ENCODE measurements around the gene TWIST1.

The TWIST1 gene

GRCh38 chr7:19094138-19094537, 23.3 kb downstream of the TWIST1 start:
- DNase-seq = no peak

- no peak for DNase-seq
Observed at GRCh38 chr7:19091550-19092200, 25.8 kb downstream of the TWIST1 start.

- no peak for DNase-seq
Observed at GRCh38 chr7:19090526-19090925, 26.9 kb downstream of the TWIST1 start.

GRCh38 chr7:19089797-19090196, 27.6 kb downstream of the TWIST1 start:
- DNase-seq = no peak

GRCh38 chr7:19089378-19089777, 28.1 kb downstream of the TWIST1 start:
- no peak for DNase-seq

GRCh38 chr7:19080093-19080492, 37.3 kb downstream of the TWIST1 start:
- no peak for DNase-seq

GRCh38 chr7:19079066-19079465, 38.4 kb downstream of the TWIST1 start:
- no peak for DNase-seq

GRCh38 chr7:19069842-19070241, 47.6 kb downstream of the TWIST1 start:
- DNase-seq = no peak

- no peak for DNase-seq
Observed at GRCh38 chr7:19066170-19066569, 51.3 kb downstream of the TWIST1 start.
